Breast epithelium (tissue), 3 donors: ENCODE results near the gene CLPX.

Source experiments
- POLR2A ChIP-seq: fragments of 450-650 bp; IDR thresholded peaks from one replicate; pipeline ENCODE4 v1.6.1; 2016; ENCODE audit warnings: antibody characterized with exemption, mild to moderate bottlenecking, moderate library complexity
- TF ChIP-seq, protein P1 (sequence below), 3 donors: fragments of 450-650 bp; IDR thresholded peaks; one replicate each; pipeline ENCODE4 v1.5.1; 2016 to 2017; ENCODE audit warnings: antibody characterized with exemption in 3 of 3, mild to moderate bottlenecking in 3 of 3, moderate library complexity in 3 of 3

DNA sequence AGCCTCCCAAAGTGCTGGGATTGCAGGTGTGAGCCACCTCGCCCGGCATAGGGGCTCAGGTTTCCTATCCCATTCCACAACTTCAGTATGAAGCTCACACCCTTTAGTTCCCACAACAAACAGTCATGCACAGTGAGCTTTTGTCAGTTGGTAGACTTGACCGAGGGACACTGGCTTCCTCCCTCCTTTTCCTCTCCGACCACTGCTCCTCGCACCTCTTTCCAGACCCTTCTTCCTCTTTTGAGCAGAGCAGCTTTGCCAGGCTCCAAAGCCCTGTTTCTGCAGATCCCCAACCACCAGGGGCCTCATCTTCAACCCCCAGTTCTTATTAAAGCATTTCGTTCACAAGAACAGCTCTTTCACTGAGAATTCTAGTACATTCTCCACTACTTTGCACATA is 38.9 kb upstream of the CLPX start:
- TF ChIP-seq, protein P1, sequence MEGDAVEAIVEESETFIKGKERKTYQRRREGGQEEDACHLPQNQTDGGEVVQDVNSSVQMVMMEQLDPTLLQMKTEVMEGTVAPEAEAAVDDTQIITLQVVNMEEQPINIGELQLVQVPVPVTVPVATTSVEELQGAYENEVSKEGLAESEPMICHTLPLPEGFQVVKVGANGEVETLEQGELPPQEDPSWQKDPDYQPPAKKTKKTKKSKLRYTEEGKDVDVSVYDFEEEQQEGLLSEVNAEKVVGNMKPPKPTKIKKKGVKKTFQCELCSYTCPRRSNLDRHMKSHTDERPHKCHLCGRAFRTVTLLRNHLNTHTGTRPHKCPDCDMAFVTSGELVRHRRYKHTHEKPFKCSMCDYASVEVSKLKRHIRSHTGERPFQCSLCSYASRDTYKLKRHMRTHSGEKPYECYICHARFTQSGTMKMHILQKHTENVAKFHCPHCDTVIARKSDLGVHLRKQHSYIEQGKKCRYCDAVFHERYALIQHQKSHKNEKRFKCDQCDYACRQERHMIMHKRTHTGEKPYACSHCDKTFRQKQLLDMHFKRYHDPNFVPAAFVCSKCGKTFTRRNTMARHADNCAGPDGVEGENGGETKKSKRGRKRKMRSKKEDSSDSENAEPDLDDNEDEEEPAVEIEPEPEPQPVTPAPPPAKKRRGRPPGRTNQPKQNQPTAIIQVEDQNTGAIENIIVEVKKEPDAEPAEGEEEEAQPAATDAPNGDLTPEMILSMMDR (IDR thresholded peaks at IDR 0.05), result no peak
- TF ChIP-seq POLR2A, result no peak
